B cell (primary cell): ENCODE results near the gene PTGES3L. TPM values are rescaled to one million over a fixed set of nuclear protein-coding genes. Genes with fewer than 3 reads are reported as not detected.

Experiments
- ATAC-seq: fragments of 200-7000 bp; cut with Tn5 transposase; one replicate; pipeline ENCODE4 v1.10.0; 2021; ENCODE audit warnings: low read depth, mild to moderate bottlenecking, moderate number of reproducible peaks, moderate library complexity
- CTCF ChIA-PET: fragments of 350-600 bp; sonication (Branson Sonifier 250); formaldehyde crosslinking; loops from one replicate; lab custom pipeline; 2021; ENCODE audit warnings: antibody characterized with exemption, inconsistent platforms; lab: Charles Lee
- POLR2A ChIA-PET: fragments of 350-600 bp; sonication (Branson Sonifier 250); formaldehyde crosslinking; loops from one replicate; lab custom pipeline; 2021; ENCODE audit warnings: antibody characterized with exemption; lab: Charles Lee
- DNase-seq: peaks from one replicate; pipeline ENCODE4 v3.0.0; 2013
- H2AFZ ChIP-seq: 2 replicates; pipeline ENCODE4 v1.6.1; 2012; ENCODE audit warnings: mild to moderate bottlenecking, low read depth, low read length; ENCODE audit not compliant: insufficient read depth, poor library complexity, severe bottlenecking
- H3K27ac ChIP-seq, 2 donors: 1 replicate in 1 of 2; 2 replicates in 1 of 2; pipeline ENCODE4 v1.5.1; 2012 to 2013; ENCODE audit warnings: low read length in 2 of 2, mild to moderate bottlenecking in 2 of 2, moderate library complexity in 1 of 2
- H3K27me3 ChIP-seq, 4 experiments: fragments of 200-600 bp in 1 of 4; sonication (generic) in 1 of 4; replicated peaks in 1 of 4; 1 replicate in 2 of 4; 2 replicates in 2 of 4; pipeline versions ENCODE4 v1.6.1 to v1.7.0; 2013 to 2016; ENCODE audit warnings: low read length in 3 of 4, mild to moderate bottlenecking in 2 of 4, mixed read lengths in 1 of 4, moderate library complexity in 1 of 4; ENCODE audit not compliant: insufficient read depth in 4 of 4, control insufficient read depth in 3 of 4; ENCODE audit errors: control extremely low read depth in 1 of 4
- H3K36me3 ChIP-seq, 2 experiments: replicated peaks in 1 of 2; 1 replicate in 1 of 2; 2 replicates in 1 of 2; pipeline versions ENCODE4 v1.6.1 to v1.7.1; 2013; ENCODE audit warnings: low read length in 1 of 2; ENCODE audit not compliant: insufficient read depth in 2 of 2, control insufficient read depth in 1 of 2; ENCODE audit errors: control extremely low read depth in 1 of 2, extremely low read depth in 1 of 2
- H3K4me1 ChIP-seq, 2 donors: fragments of 200-600 bp in 1 of 2; sonication (generic) in 1 of 2; 1 replicate in 1 of 2; 2 replicates in 1 of 2; pipeline versions ENCODE4 v1.5.1 to v1.6.1; 2013 to 2017; ENCODE audit warnings: low read length in 2 of 2; ENCODE audit not compliant: control insufficient read depth in 2 of 2, insufficient read depth in 2 of 2
- H3K4me2 ChIP-seq: replicated peaks from 2 replicates; pipeline ENCODE3; 2012; ENCODE audit warnings: mild to moderate bottlenecking, low read depth, low read length; ENCODE audit not compliant: poor library complexity, severe bottlenecking
- H3K4me3 ChIP-seq, 5 experiments: fragments of 200-600 bp in 1 of 5; sonication (generic) in 1 of 5; 1 replicate in 3 of 5; 2 replicates in 2 of 5; pipeline versions ENCODE4 v1.5.1 to v1.7.0; 2011 to 2016; ENCODE audit warnings: low read length in 4 of 5, mild to moderate bottlenecking in 4 of 5, low read depth in 2 of 5, control low read depth in 1 of 5, moderate library complexity in 1 of 5; ENCODE audit not compliant: insufficient read depth in 1 of 5; ENCODE audit errors: control extremely low read depth in 1 of 5, extremely low read depth in 1 of 5
- H3K79me2 ChIP-seq: fragments of 200-600 bp; sonication (generic); one replicate; pipeline ENCODE4 v1.6.0; 2016; ENCODE audit warnings: low read length; ENCODE audit not compliant: control insufficient read depth, insufficient read depth
- H3K9ac ChIP-seq: fragments of 200-600 bp; sonication (generic); 2 replicates; pipeline ENCODE4 v1.6.1; 2017; ENCODE audit warnings: mild to moderate bottlenecking, low read length, moderate library complexity
- H3K9me3 ChIP-seq, 3 donors: one replicate each; pipeline versions ENCODE4 v1.6.1 to v1.7.1; 2013; ENCODE audit warnings: low read length in 2 of 3; ENCODE audit not compliant: control insufficient read depth in 2 of 3, insufficient read depth in 1 of 3; ENCODE audit errors: control extremely low read depth in 1 of 3
- H4K20me1 ChIP-seq: 2 replicates; pipeline ENCODE4 v1.6.0; 2012; ENCODE audit warnings: mild to moderate bottlenecking, low read length; ENCODE audit not compliant: insufficient read depth, control insufficient read depth, poor library complexity, severe bottlenecking
- H3K27ac Mint-ChIP-seq: one replicate; pipeline ENCODE4 v1.8.0; 2021; ENCODE audit warnings: mixed read lengths
- H3K27me3 Mint-ChIP-seq: one replicate; pipeline ENCODE4 v1.8.0; 2021; ENCODE audit warnings: mixed read lengths
- H3K4me1 Mint-ChIP-seq: one replicate; pipeline ENCODE4 v1.8.0; 2021; ENCODE audit warnings: mixed read lengths
- H3K4me3 Mint-ChIP-seq: one replicate; pipeline ENCODE4 v1.8.0; 2021; ENCODE audit warnings: mixed read lengths
- H3K9me3 Mint-ChIP-seq: one replicate; pipeline ENCODE4 v1.8.0; 2022; ENCODE audit warnings: mixed read lengths; ENCODE audit not compliant: insufficient read depth
- EZH2 ChIP-seq: IDR thresholded peaks from 2 replicates; pipeline ENCODE4 v1.6.1; 2012; ENCODE audit warnings: borderline replicate concordance, low read depth, mild to moderate bottlenecking, moderate library complexity, low read length; ENCODE audit not compliant: insufficient read depth, poor library complexity, severe bottlenecking
- WGBS: methylation state at CpG from one replicate; pipeline ENCODE4 v1.1.5; 2013; ENCODE audit warnings: missing lambda C conversion rate; ENCODE audit not compliant: insufficient coverage; 5-methylcytosine and 5-hydroxymethylcytosine counted together
- intact Hi-C: fragments of 100-400 bp; cut with micrococcal nuclease; formaldehyde crosslinking; loops from one replicate; pipeline ENCODE4 v1.10.0; 2022
- polyA plus RNA-seq: library from polyadenylated mRNA; depleted of rRNA; stranded (reverse); fragments of >200 nt; gene quantifications from 2 replicates; pipeline ENCODE4 v1.2.3, GENCODE V29; 2012
- total RNA-seq, 2 donors: library from RNA; stranded (reverse); fragments of 120-200 nt in 1 of 2; gene quantifications; 1 replicate in 1 of 2; 2 replicates in 1 of 2; pipeline versions ENCODE4 v1.2.3 to v1.2.4, GENCODE V29; 2013 to 2022
- TF ChIP-seq, protein P1 (sequence below): fragments of 200-600 bp; IDR thresholded peaks from one replicate; pipeline ENCODE4 v1.8.0; 2022; ENCODE audit warnings: antibody characterized with exemption, mild to moderate bottlenecking

The PTGES3L gene
- total and polyA plus RNA-seq, 2 donors (not counting 1 experiment from before 2014, with no cell fraction given), result 0.94 to 1.0 TPM

GRCh38 chr17:42999003-42999525, 19.2 kb upstream of the PTGES3L start:
- H3K9me3 Mint-ChIP-seq, result no peaks in the 10 kb centered on the region
- H3K4me2 ChIP-seq, result peak overlapping the region; percentile 77
- H3K79me2 ChIP-seq, result peaks cover 17% of the 10 kb centered on the region
- TF ChIP-seq, protein P1, sequence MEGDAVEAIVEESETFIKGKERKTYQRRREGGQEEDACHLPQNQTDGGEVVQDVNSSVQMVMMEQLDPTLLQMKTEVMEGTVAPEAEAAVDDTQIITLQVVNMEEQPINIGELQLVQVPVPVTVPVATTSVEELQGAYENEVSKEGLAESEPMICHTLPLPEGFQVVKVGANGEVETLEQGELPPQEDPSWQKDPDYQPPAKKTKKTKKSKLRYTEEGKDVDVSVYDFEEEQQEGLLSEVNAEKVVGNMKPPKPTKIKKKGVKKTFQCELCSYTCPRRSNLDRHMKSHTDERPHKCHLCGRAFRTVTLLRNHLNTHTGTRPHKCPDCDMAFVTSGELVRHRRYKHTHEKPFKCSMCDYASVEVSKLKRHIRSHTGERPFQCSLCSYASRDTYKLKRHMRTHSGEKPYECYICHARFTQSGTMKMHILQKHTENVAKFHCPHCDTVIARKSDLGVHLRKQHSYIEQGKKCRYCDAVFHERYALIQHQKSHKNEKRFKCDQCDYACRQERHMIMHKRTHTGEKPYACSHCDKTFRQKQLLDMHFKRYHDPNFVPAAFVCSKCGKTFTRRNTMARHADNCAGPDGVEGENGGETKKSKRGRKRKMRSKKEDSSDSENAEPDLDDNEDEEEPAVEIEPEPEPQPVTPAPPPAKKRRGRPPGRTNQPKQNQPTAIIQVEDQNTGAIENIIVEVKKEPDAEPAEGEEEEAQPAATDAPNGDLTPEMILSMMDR, result no peak
- no peak for TF ChIP-seq EZH2
- peak overlapping the region; percentile 70 to 94 (median 84) for H3K4me3 ChIP-seq
- peak overlapping the region; percentile 89 to 96 for H3K27ac ChIP-seq
- peaks cover 20 to 22% of the 10 kb centered on the region in 2 donors for H3K4me1 ChIP-seq
- WGBS, result no CpG with 5 or more reads among the region's 10 CpGs
- ATAC-seq (no peak), DNase-seq (no peak)
- ChIA-PET CTCF (interaction anchor here (0.7 to 3.8 kb wide), 14 partner anchors 8 to 548 kb away, joined by 3 to 54 read pairs (median 6); partner anchors contain the start of genes AARSD1, DHX8, IFI35 and NBR1), POLR2A (interaction anchor here (0.6 to 2.3 kb wide), 14 partner anchors 8 to 389 kb away, joined by 4 to 24 read pairs (median 12); partner anchors contain the start of genes AARSD1, IFI35, NBR1 and RND2)
- no peaks in the 10 kb centered on the region for H3K27me3 ChIP-seq
- peak overlapping the region; percentile 83 for H2AFZ ChIP-seq
- peak overlapping the region; percentile 98 for H3K9ac ChIP-seq
- H3K36me3 ChIP-seq, result peaks cover 0 to 42% of the 10 kb centered on the region in 2 experiments
- H3K27ac Mint-ChIP-seq, result peak overlapping the region; percentile 88
- peaks cover 35% of the 10 kb centered on the region for H3K4me1 Mint-ChIP-seq
- peaks cover 16% of the 10 kb centered on the region for H4K20me1 ChIP-seq
- H3K27me3 Mint-ChIP-seq, result no peaks in the 10 kb centered on the region
- no peaks in the 10 kb centered on the region for H3K9me3 ChIP-seq
- H3K4me3 Mint-ChIP-seq, result peak overlapping the region; percentile 96
- intact Hi-C loops, result loop anchor here (2.0 to 10.0 kb wide), 4 partner anchors 214 to 612 kb away; partner anchors contain the start of genes PSMC3IP and STAT3
